ENCODE measurements around the gene TNS1.

DNA sequence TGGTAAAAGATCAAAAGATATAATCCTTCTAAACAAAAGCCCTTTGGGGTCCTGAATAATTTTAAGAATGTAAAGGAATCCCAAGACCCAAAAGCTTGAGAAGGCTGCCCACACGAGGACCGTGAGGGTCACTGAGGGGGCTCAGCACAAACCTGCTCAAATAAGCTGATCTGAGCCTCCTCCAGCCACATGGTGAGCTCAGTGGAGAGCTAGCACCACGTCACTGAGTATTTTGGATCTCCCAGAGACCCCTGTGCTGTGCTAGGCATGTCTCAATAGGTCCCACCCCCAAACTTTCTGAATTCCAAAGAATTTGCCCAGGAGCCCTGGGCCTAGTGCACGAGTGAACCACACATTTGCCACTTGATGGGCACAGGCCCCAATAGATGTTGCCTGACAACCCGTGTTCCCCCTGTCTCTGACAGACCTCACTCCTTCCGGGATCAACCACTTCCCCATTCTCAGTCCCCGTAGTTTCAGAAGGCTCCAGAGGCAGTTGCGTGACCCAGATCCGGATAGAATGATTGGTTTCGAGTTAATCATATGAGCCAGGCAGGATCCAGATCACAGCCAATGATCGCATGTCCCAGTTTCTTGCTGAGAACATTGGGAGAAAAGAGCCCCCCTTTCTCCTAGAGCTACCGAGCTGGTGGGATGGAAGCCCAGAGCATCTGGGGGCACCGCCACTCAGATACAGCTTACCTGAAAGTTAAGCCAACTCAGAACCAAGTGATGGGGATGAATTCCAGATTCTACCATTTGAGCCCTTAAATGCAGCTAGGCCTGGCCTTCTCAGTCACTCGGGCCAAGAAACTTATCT is 203.8 kb downstream of the TNS1 start:
- TF ChIP-seq EZH2 (optimal IDR thresholded peaks at IDR 0.05; ENCODE audit: low read depth, low read length) (no peak), EZH2phosphoT487 (IDR thresholded peaks at IDR 0.05; ENCODE audit: low read length) (no peak)
- TF ChIP-seq, protein P1, sequence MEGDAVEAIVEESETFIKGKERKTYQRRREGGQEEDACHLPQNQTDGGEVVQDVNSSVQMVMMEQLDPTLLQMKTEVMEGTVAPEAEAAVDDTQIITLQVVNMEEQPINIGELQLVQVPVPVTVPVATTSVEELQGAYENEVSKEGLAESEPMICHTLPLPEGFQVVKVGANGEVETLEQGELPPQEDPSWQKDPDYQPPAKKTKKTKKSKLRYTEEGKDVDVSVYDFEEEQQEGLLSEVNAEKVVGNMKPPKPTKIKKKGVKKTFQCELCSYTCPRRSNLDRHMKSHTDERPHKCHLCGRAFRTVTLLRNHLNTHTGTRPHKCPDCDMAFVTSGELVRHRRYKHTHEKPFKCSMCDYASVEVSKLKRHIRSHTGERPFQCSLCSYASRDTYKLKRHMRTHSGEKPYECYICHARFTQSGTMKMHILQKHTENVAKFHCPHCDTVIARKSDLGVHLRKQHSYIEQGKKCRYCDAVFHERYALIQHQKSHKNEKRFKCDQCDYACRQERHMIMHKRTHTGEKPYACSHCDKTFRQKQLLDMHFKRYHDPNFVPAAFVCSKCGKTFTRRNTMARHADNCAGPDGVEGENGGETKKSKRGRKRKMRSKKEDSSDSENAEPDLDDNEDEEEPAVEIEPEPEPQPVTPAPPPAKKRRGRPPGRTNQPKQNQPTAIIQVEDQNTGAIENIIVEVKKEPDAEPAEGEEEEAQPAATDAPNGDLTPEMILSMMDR (IDR thresholded peaks at IDR 0.05; ENCODE audit: low read length): no peak

Measured in MM.1S (cell line).